Stimulated activated naive CD8-positive, alpha-beta T cell treated with anti-CD3 and anti-CD28 coated beads, Interleukin-15, Interleukin-2, amounts not matched to agents 100 ng/mL and 50 ng/mL, for 24 hours (primary cell): Measurements from ENCODE around the gene COL26A1.
"Not testable (repeated sequence)": the region's sequence is repeated elsewhere in the genome, so short reads cannot be mapped to it uniquely, and the experiment has no call there.

ENCODE experiments used
- H3K27ac Mint-ChIP-seq: one replicate; pipeline ENCODE4 v1.8.0; 2021; ENCODE audit warnings: mild to moderate bottlenecking, mixed read lengths
- H3K27me3 Mint-ChIP-seq: one replicate; pipeline ENCODE4 v1.8.0; 2021; ENCODE audit warnings: mixed read lengths
- H3K36me3 Mint-ChIP-seq: one replicate; pipeline ENCODE4 v1.8.0; 2021; ENCODE audit warnings: low read depth, mixed read lengths
- H3K4me1 Mint-ChIP-seq: one replicate; pipeline ENCODE4 v1.8.0; 2021; ENCODE audit warnings: low read depth, mixed read lengths
- H3K4me3 Mint-ChIP-seq: one replicate; pipeline ENCODE4 v1.8.0; 2021; ENCODE audit warnings: mild to moderate bottlenecking, mixed read lengths
- H3K9me3 Mint-ChIP-seq: one replicate; pipeline ENCODE4 v1.8.0; 2021; ENCODE audit warnings: mixed read lengths

Gene COL26A1

DNA sequence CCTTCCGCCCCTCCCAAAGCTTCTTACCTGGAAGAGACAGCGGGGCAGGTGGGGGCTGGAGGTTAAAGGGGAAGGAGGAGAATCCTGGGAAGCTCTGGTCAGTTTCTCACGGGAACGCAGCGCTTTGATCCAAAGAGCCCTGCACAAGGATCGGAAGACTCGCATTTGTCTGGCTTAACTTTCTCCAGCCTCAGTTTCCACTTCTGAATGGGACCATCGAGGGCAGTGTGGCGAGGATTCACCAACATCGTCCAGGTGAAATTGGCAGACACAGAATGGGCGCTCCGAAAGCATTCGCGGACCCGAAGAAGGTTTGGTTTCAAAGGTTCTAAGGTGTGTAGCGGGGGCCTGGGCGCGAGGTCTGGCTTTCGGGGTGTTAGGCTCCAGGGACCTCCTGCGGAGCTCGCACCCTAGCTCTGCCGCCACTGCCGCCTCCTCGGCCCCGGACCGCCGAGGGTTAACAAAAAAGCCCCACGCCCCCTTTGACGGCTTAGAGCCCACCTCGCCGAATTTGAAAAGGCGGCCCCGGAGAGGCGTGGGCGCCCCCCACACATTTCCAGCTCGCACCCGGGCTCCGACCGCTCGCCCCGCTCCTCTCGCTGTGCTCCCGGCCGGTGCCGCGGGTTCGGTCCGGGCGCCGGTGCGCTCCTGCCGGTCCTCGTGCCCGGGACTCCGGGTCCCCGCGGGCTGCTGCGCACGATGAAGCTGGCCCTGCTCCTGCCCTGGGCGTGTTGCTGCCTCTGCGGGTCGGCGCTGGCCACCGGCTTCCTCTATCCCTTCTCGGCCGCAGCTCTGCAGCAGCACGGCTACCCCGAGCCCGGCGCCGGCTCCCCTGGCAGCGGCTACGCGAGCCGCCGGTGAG, at the start of gene COL26A1:
Gene COL26A1, plus strand, starts transcription at position 542 of the 862 bp plus-strand sequence. Its CDS starts 158 bp downstream, at position 700.
- no peaks in the 10 kb centered on the region for H3K36me3 Mint-ChIP-seq
- peaks cover 18% of the 10 kb centered on the region for H3K27me3 Mint-ChIP-seq
- peak within 1 kb of the TSS; percentile 13 for H3K4me3 Mint-ChIP-seq
- no peaks in the 10 kb centered on the region for H3K9me3 Mint-ChIP-seq
- no peak within 1 kb of the TSS for H3K27ac Mint-ChIP-seq
- H3K4me1 Mint-ChIP-seq: peaks cover 10% of the 10 kb centered on the region

GRCh38 chr7:101315336-101315735, 47.3 kb upstream of the COL26A1 start:
- Mint-ChIP-seq H3K27me3 (peaks cover 3% of the 10 kb centered on the region), H3K9me3 (peaks cover 3% of the 10 kb centered on the region), H3K36me3 (peaks cover 29% of the 10 kb centered on the region), H3K4me1 (no peaks in the 10 kb centered on the region), H3K27ac (no peak overlapping the region), H3K4me3 (no peak overlapping the region)

- Mint-ChIP-seq H3K4me1 (peaks cover 9% of the 10 kb centered on the region), H3K27me3 (no peaks in the 10 kb centered on the region), H3K27ac (no peak overlapping the region), H3K36me3 (peaks cover 11% of the 10 kb centered on the region), H3K4me3 (no peak overlapping the region), H3K9me3 (no peaks in the 10 kb centered on the region)
These were observed 43.3 kb upstream of the COL26A1 start for GRCh38 chr7:101319401-101319800.

- Mint-ChIP-seq H3K27ac (peak within 1 kb of the TSS; percentile 87), H3K27me3 (no peaks in the 10 kb centered on the region), H3K4me3 (peak within 1 kb of the TSS; percentile 87), H3K36me3 (no peaks in the 10 kb centered on the region), H3K4me1 (peaks cover 9% of the 10 kb centered on the region), H3K9me3 (no peaks in the 10 kb centered on the region)
These were observed 40.9 kb upstream of the COL26A1 start, which contains the start of gene IFT22 for GRCh38 chr7:101321491-101322401. Gene IFT22, minus strand, starts transcription at chr7:101321812. Its CDS starts 103 bp downstream, at chr7:101321709.

DNA sequence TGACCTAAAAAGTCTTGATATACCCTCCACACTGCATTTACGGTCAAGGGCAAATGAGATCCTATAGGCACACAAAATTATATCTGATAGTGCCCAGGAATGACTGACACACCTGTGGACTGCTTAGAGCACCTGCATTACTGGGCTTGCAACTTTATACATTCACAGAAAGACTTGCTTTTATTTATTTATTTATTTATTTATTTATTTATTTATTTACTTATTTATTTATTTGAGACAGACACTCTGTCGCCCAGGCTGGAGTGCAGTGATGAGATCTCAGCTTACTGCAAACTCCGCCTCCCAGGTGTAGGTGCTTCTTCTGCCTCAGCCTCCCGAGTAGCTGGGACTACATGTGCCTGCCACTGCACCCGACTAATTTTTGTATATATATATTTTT, 34.5 kb upstream of the COL26A1 start:
- Mint-ChIP-seq H3K4me1 (no peaks in the 10 kb centered on the region), H3K9me3 (no peaks in the 10 kb centered on the region), H3K4me3 (no peak overlapping the region), H3K27ac (no peak overlapping the region), H3K36me3 (no peaks in the 10 kb centered on the region), H3K27me3 (peaks cover 4% of the 10 kb centered on the region)

- Mint-ChIP-seq H3K27ac (no peak overlapping the region), H3K36me3 (no peaks in the 10 kb centered on the region), H3K4me3 (no peak overlapping the region), H3K4me1 (no peaks in the 10 kb centered on the region), H3K9me3 (no peaks in the 10 kb centered on the region), H3K27me3 (peaks cover 4% of the 10 kb centered on the region)
These were observed 32.6 kb upstream of the COL26A1 start for GRCh38 chr7:101330011-101330484.

- no peak overlapping the region for H3K27ac Mint-ChIP-seq
- H3K4me1 Mint-ChIP-seq: no peaks in the 10 kb centered on the region
- H3K36me3 Mint-ChIP-seq: no peaks in the 10 kb centered on the region
- H3K27me3 Mint-ChIP-seq: peaks cover 4% of the 10 kb centered on the region
- no peak overlapping the region for H3K4me3 Mint-ChIP-seq
- no peaks in the 10 kb centered on the region for H3K9me3 Mint-ChIP-seq
These were observed 30.6 kb upstream of the COL26A1 start for GRCh38 chr7:101332026-101332425.

GRCh38 chr7:101333912-101334311, 28.8 kb upstream of the COL26A1 start:
- Mint-ChIP-seq H3K9me3 (no peaks in the 10 kb centered on the region), H3K27ac (no peak overlapping the region), H3K4me3 (no peak overlapping the region), H3K27me3 (peaks cover 4% of the 10 kb centered on the region), H3K4me1 (no peaks in the 10 kb centered on the region), H3K36me3 (no peaks in the 10 kb centered on the region)

GRCh38 chr7:101340379-101340778, 22.3 kb upstream of the COL26A1 start:
- H3K4me1 Mint-ChIP-seq: no peaks in the 10 kb centered on the region
- H3K27ac Mint-ChIP-seq: no peak overlapping the region
- H3K9me3 Mint-ChIP-seq: no peaks in the 10 kb centered on the region
- no peaks in the 10 kb centered on the region for H3K36me3 Mint-ChIP-seq
- no peaks in the 10 kb centered on the region for H3K27me3 Mint-ChIP-seq
- no peak overlapping the region for H3K4me3 Mint-ChIP-seq

DNA sequence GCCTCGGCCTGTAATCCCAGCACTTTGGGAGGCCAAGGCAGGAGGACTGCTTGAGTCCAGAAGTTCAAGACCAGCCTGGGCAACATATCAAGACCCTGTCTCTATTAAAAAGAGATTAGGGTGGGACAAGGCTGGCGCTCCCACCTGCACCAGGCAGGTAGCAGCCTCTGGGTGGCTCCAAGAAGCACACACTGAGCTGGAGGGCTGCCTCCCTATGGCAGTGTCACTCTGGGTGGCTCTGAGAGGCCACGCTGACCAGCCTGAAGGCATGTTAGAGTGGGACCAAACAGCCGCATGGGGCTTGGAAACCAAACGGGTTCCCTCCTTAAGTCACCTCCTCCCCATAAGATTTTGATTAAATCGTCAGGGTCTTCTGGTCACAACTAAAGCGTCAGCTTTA, 19.8 kb upstream of the COL26A1 start:
- no peak overlapping the region for H3K27ac Mint-ChIP-seq
- no peaks in the 10 kb centered on the region for H3K9me3 Mint-ChIP-seq
- H3K36me3 Mint-ChIP-seq: no peaks in the 10 kb centered on the region
- H3K4me1 Mint-ChIP-seq: no peaks in the 10 kb centered on the region
- H3K4me3 Mint-ChIP-seq: no peak overlapping the region
- H3K27me3 Mint-ChIP-seq: no peaks in the 10 kb centered on the region

DNA sequence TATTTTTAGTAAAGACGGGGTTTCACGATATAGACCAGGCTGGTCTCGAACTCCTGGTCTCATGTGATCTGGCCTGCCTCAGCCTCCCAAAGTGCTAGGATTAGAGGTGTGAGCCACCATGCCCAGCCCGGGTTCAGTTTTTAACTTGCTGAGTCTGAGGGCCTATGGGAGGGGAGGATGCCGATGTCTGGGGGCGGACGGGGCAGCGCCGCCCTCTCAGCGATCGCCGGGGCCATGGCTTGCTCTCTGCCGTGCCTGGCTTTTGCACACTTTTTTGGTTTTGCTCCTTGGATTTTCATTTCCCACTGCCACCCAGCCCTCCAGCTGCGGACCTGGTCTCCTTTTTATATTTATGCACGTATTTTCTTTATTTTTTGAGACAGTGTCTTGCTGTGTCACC, 15.2 kb upstream of the COL26A1 start:
- Mint-ChIP-seq H3K9me3 (no peaks in the 10 kb centered on the region), H3K36me3 (no peaks in the 10 kb centered on the region), H3K27me3 (peaks cover 7% of the 10 kb centered on the region), H3K4me1 (peaks cover 6% of the 10 kb centered on the region), H3K27ac (no peak overlapping the region), H3K4me3 (no peak overlapping the region)

- H3K27ac Mint-ChIP-seq, H3K9me3 Mint-ChIP-seq, H3K27me3 Mint-ChIP-seq: not testable (repeated sequence)
These were observed 14.1 kb upstream of the COL26A1 start for GRCh38 chr7:101348456-101349067.

DNA sequence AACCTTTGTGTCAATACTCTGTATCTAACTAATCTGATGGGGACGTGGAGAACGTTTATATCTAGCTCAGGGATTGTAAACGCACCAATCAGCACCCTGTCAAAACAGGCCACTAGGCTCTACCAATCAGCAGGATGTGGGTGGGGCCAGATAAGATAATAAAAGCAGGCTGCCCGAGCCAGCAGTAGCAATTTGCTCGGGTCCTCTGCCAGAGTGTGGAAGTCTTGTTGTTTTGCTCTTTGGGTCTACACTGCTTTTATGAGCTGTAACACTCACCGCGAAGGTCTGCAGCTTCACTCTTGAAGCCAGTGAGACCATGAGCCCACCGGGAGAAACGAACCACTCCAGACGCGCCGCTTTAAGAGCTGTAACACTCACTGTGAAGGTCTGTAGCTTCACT, 13.4 kb upstream of the COL26A1 start:
- H3K4me3 Mint-ChIP-seq, H3K27me3 Mint-ChIP-seq, H3K36me3 Mint-ChIP-seq, H3K27ac Mint-ChIP-seq, H3K9me3 Mint-ChIP-seq: not testable (repeated sequence)
- H3K4me1 Mint-ChIP-seq: peaks cover 12% of the 10 kb centered on the region

More at GRCh38 chr7:101348456-101349067, 14.1 kb upstream of the COL26A1 start:
- peaks cover 12% of the 10 kb centered on the region for H3K4me1 Mint-ChIP-seq
- H3K4me3 Mint-ChIP-seq, H3K36me3 Mint-ChIP-seq: not testable (repeated sequence)

DNA sequence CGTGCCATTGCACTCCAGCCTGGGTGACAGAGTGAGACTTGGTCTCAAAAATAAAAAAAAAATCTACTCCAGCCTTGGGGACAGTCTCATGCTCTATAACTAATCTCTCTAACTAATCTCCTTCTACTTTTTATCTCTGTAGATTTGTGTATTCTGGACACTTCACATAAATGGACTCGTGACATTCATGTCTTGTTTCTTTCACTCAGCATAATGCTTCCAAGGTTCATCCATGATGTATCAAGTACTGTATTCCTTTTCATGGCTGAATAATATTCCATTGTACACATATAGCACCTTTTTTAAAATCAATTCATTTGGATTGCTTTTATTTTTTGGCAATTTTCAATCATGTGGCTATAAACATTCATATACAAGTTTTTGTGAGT, 9.8 kb upstream of the COL26A1 start:
- no peaks in the 10 kb centered on the region for H3K36me3 Mint-ChIP-seq
- no peak overlapping the region for H3K27ac Mint-ChIP-seq
- H3K4me1 Mint-ChIP-seq: peaks cover 12% of the 10 kb centered on the region

More for the DNA sequence above, 9.8 kb upstream of the COL26A1 start:
- Mint-ChIP-seq H3K4me3 (no peak overlapping the region), H3K9me3 (no peaks in the 10 kb centered on the region), H3K27me3 (peaks cover 11% of the 10 kb centered on the region)
